Stromal cell of bone marrow (primary cell): ENCODE measurements around the gene UBE2S.
"Not testable (repeated sequence)": the region's sequence is repeated elsewhere in the genome, so short reads cannot be mapped to it uniquely, and the experiment has no call there.

Experiments used
- DNase-seq: peaks from one replicate; pipeline ENCODE4 v3.0.0-alpha.2; 2012; ENCODE audit warnings: low read depth

UBE2S gene

DNA sequence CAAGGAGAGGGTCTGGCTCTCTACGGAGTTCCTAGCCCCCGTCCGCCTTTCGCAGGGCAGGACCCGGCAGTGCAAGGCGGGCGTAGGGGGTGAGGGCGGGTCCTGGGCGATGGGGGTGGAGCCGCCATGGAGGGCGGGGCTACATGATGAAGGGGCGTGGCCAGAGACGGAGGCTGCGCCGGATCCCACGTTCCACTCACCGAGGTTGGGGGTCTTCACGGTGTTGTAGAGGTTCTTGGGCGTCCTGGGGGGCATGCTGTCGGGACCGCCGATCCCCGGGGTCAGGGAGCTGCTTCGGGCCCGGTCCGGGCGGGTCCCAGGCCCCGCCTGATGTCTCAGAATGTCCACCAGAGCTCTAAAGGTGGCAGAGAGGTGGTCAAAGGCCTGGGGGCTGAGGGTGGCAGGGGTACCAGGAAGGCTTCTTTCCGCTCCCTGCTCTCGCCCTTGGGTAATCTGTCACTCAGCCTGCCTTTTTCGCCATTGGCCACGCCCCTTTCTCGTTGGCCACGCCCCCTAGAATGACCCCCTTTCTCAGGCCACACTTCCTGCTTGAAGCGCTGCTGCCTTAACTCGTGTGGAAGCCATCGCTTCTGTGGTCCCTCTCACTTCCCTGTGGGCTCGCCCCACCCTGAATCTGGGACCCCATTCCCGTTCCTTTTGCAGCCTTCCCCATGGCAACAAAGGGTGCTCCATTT lies 33.0 kb upstream of the UBE2S start:
- DNase-seq = no peak

DNA sequence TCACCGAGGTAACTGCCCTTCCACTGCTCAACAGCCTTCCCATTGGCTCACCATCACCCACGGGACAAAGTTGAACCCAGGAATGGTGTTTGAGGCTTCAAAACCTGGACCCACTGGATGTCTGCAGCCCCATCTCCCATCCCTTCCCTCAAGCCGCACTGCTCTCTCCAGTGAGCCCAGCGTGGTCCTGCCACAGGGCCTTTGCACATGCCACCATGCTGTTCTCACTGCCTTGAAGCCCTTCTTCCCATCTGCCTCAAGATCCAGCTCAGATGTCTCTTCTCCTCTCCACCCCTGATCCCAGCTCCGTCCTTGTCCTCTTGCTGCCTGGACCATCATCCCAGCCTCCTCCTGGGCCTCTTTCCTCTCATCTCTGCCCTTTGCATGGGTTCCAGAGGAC lies 31.5 kb upstream of the UBE2S start:
- DNase-seq = no peak

DNA sequence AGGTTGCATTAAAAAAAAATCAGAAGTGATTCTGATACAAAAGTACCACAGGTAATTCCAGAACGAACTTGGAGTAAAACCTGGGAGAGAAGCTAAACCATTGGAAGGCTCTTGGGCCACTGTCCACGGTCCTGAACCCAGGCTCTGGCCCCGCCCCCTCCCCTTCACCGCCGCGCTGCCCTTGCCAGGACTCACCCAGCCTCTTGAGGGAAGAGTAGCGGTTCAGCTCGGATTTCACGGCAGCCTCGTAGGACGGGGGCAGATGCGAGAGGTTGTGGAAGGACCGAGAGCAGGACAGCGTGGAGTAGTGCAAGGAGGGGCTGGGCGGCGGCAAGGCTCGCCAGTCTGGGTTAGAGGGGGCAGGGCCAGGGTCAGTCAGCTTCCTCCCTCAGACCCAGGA lies 29.8 kb upstream of the UBE2S start:
- peak; percentile 31 for DNase-seq

DNA sequence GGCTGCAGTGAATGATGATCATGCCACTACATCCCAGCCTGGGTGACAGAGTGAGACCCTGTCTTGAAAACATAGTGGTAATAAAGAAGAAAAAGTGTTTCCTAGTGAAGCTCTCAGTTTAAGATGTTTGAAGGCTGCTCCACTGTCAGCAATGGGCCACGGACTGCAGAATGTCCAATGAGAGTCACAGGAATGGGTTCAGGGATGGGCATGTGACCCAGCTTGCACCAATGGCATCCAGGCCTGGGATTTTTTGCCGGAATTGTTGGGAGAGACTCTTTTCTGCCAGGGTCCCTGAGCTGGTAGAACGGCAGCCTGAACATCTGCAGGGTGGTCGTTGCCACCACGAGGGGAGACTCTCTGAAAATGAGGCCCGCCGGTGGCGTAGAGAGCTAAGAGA lies 29.3 kb upstream of the UBE2S start:
- no peak for DNase-seq

DNA sequence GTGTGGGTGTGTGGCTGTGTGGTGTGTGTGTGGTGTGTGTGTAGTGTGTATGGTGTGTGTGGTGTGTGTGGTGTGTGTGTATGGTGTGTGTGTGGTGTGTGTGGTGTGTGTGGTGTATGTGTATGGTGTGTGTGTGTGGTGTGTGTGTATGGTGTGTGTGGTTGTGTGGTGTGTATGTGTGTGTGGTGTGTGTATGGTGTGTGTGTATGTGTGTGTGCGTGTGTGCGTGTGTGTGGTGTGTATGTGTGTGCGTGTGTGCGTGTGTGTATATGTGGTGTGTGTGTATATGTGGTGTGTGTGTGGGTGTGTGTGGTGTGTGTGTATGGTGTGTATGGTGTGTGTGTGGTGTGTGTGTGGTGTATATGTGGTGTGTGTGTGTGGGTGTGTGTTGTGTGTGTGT lies 27.4 kb upstream of the UBE2S start:
- no peak for DNase-seq

DNA sequence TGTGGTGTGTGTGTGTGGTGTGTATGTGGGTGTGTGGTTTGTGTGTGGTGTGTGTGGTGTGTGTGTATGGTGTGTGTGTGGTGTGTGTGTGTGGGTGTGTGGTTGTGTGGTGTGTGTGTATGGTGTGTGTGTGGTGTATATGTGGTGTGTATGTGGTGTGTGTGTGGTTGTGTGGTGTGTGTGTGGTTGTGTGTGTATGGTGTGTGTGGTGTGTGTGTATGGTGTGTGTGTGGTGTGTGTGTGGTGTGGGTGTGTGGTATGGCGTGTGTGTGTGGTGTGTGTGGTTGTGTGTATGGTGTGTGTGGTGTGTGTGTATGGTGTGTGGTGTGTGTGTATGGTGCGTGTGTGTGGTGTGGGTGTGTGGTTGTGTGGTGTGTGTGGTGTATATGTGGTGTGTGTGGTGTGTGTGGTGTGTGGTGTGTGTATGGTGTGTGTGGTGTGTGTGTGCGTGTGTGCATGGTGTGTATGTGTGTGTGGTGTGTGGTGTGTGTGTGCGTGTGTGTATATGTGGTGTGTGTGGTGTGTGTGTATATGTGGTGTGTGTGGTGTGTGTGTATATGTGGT lies 26.9 kb upstream of the UBE2S start:
- DNase-seq = no peak

DNA sequence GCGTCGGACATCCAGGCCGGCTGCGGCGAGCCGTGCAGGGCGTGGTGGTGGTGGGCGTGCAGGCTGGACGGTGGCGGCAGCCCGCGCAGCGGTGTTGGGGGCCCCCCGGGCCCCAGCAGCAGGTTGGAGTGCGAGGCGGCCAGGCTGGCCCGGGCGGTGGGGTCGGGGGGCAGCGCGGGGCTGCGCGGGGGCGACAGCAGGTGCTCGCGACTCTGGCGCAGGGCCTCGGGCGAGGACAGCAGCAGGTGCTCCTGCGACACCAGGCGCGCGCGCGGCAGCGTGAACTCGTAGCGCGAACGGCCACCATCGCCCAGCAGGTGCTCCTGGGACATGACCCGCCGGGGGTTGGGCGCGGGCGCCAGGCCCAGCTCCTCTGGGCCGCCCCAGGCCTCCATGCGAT lies 25.7 kb upstream of the UBE2S start:
- DNase-seq = no peak

DNA sequence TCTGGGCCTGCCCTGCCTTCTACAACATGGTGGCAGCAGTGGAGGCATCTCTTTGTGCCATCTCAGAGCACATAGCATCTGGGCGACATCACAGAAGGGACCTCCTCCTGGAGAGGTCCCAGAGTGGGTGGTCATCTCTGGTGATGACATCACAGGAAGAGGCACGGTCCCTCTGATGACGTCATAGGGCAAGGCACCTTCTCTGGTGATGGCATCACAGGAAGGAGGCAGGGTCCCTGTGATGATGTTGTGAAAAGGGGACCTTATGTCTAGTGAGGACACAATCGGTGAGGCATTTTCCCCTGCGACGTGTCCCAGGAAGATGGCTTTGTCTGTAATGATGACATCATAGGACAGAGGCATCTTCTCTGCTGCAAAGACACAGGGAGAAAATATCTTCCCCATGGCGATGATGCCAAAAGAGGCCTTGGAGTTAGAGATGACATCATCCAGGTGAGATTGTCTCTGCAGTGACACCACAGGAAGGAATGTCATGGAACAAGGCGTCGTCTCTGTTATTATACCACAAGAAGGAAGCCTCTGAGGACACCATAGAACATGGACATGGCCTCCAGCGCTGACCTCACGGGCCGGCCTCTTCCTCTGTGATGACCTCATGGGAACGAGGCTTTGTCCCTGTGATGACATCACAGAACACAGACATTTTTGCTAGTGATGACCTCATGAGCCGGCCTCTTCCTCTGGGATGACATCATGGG lies 24.8 kb upstream of the UBE2S start:
- no peak for DNase-seq

DNA sequence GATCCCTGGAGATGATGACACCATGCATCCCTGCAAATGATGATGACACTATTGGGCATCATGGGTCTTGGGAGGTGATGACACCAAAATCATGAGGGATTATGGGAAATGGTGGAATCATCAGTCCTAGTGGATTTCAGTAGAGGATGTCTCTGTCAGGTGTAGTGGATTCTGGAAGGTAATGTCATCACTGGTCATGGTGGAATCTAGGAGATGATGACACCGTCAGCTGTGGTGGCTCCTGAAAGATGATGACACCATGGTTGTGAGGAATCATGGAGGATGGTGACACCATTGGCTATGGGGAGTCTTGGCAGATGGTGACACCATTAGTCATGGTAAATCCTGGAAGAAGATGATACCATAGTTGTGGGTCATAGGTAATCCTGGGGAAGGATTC lies 23.6 kb upstream of the UBE2S start:
- no peak for DNase-seq

DNA sequence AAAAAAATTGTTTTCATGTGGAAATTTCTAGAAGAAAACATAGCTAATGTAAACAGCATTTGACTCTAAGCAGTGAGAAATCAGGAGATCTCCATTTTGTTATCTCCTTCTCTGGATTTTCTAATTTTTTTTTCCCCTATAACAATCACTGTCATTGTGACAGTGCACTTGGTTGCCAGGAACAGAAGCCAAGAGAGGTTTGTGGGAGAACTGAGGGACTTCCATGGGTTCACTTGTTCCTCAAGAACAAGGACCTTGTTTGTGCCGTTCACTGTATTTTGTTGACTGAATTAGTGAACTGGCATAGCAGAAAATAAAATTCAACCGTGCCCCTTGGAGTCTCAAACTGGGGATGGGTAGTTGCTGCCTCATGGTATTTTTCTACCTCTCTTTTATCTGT lies 18.5 kb upstream of the UBE2S start:
- DNase-seq = no peak

DNA sequence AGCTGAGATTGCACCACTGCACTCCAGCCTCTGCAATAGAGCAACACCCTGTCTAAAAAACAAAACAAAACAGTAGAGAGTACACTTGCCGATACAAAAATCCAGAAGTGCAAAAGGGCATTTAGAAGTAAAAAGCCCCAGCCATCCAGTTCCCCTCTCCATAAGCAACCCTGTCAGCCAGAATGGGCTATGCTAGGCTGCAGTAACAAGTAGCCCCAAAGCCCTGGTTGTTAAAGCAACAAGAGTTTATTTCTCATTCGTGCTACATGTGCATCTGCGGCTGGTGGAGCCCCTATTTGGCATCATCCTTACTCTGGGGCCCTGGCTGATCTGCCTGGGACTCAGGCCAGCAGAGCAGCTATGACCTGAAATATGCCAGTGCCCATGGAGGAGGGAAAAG lies 16.9 kb upstream of the UBE2S start:
- DNase-seq = no peak

DNA sequence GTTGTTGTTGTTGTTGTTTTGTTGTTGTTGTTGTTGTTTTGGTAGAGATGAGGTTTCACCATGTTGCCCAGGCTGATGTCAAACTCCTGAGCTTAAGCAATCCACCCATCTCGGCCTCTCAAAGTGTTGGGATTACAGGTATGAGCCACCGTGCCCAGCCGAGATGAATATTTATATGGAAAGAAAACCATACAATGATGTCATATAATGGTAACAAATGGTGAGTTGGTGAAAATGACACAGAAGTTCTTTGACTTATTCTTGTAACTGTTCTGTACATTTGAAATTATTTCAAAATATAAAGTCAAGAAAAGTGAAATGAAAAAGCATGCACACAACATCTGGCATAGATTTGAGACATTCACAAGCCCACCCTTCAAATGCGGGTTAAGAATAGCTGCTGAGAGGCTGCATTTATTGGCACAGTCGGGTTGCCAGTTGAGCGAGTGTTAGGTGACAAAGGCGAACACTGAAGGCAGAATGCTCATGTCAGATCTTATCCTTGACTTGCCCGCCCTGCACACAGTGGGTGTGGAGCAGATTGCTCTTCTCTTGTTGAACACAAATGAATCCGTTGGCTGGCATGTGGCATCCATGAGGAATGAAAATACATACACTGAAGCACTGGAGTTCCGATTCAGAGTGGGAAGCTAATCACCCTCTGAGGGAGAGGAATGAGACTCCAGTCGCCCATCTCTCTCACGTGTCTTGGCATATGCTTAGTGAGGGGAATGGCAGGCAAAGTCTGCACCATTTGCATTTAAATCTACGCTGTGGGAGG lies 15.8 kb upstream of the UBE2S start:
- DNase-seq = no peak

DNA sequence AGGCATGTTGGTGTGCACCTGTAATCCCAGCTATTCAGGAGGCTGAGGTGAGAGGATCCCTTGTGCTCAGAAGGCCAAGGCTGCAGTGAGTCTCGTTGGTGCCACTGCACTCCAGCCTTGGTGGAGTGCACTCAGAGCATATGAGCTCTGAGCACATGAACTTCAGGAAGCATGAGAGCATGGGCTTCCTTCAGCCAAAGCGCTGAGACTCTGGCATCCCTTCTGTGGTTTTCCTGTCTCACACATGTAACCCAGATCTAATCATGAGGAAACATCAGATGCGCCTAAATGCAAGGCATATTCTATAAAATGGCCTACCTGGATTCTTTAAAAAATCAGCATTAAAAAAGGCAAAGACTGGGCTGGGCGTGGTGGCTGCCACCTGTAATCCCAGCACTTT lies 13.7 kb upstream of the UBE2S start:
- DNase-seq = not testable (repeated sequence)

DNA sequence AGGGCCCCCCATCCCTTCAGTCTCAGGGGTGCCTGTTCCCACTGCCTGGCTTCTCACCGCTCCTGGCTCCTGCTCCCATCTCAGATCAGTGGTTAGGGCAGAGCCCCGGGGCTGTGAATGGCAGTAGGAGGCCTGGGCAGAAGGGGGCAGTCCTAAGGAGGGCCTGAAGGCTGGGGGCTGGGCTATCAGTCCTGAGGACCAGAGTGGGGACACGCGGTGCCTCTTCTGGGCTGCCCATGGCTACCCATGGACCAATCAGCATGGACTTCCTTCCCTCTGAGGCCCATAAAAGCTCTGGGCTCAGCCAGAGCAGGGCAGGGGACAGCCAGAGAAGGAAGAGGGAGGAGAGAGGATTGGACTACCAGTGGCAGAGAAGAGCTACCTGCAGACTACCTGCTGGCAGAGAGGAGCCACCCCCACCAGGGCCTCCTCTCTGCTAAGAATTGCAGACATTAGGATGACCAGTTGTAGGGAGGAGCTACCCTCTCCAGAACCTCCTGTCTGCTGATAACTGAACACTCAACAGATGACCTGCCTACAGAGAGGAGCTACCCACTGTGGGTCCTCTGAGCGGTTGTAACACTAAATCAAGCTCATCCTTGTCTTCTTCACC lies 12.1 kb upstream of the UBE2S start:
- DNase-seq = no peak

DNA sequence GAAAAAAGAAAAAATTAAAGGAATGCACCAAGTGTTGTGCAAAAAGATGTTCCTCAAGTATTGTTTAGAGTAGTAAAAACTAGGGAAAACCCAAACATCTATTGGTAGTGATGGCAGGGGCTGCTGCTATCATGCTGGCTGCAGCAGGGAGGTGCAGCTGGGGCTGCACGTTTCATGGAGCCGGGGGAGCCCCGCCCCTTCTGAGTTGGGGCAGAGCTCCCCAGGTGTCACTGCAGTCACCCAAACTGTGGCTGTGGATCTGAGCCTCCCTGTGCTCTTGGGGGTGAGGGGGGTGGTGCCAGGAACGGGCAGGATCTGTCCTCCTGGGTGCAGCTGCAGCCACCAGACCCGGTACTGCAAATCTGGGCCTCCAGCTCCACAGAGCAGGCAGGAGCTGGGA lies 11.5 kb upstream of the UBE2S start:
- no peak for DNase-seq

DNA sequence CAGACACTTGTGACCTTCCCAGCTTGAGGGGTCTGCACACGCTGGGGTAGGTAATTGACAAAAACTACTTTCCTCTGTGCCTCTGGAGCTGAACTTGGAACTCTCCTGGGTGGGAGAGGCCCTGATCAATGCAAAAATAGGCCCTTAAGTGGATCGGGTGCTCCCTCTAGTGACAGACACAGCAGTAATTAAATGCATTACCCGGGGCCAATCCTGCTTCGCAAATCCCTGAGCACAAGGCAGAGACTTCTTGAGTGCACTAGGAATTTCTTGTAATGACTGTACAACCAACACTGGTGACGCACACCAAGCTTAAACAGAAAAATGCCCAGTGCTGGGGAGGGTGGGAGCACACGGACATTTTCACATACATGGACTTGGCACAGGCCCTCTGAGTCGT lies 10.6 kb upstream of the UBE2S start:
- peak; percentile 78 for DNase-seq

DNA sequence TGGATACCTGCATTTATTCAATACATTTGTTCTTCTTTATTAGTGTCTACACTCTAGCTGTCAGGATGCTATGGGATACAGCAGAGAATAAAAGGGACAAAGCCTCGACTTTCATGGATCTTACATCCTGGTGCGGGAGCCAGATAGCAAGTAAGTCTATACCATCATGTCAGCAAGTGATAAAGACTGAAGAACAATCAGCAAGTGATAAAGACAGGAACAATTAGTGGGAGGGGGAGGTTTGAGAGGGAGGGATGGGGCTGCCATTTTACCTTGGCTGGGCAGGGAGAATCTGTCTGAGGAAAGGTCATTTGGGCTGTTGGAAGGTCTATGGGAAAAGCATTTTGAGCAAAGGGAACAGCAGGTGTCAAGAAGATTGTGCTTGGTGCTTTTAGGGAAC lies 2.6 kb upstream of the UBE2S start:
- DNase-seq = no peak

DNA sequence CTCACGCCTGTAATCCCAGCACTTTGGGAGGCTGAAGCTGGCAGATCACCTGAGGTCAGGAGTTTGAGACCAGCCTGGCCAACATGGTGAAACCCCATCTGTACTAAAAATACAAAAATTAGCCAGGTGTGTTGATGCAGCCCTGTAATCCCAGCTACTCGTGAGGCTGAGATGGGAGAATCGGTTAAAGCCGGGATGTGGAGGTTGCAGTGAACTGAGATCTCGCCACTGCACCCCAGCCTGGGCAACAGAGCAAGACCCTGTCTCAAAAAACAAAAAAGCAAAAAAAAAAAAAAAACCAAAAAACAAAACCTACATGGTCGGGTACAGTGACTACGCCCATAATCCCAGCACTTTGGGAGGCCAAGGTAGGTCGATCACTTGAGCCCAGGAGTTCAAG lies 1.6 kb upstream of the UBE2S start:
- not testable (repeated sequence) for DNase-seq

DNA sequence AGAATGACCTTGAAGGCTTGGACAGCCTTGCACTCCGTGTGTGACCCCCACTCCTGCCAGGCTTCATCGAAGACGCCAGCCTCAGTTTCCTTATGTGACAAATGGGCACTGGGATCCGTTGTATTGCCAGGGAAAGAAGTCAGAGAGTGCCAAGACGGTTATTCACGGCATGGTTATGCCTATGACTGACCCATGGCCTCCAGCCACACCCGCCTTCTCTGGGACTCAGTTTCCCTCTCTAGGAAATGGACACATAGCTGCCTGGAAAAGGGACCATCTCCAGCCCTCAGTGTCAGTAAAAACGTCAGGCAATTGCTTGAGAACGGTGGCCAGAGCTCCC lies 915 bp upstream of the UBE2S start:
- DNase-seq = no peak

DNA sequence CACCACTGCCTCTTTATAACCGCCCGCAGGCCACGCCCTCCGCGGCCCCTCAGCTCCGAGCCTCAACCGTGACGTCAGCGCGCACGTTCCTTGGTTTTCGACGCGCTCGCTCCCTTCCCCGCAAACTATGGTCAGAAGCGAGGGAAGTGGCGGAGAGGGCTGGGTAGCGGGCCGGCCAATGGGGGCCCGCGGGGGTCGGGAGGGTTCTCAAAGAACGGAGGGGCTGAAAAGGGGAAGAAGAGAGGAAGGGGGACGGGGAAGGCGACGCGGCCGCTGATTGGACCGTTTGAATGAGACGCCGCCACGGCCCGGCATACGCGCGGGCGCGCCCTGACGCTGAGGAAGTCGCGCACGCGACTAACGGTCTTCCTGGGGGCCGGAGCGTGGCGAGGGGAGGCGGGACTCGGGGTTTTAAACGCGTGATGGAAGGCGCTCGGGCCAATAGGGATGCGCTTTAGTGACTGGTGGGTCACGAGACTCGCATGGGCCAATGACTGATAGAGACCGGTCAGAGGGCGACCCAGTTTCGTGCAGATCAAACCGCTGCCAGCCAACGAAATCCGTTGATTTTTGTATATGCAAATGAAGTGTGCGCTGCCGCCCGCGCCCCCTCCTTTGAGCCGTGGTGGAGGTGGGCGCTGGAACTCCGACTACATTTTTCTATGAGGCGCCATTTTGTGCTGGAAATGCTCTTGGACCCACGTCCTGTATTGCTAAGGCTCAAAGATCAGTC lies 378 bp upstream of the UBE2S start:
- DNase-seq = peak; percentile 99

DNA sequence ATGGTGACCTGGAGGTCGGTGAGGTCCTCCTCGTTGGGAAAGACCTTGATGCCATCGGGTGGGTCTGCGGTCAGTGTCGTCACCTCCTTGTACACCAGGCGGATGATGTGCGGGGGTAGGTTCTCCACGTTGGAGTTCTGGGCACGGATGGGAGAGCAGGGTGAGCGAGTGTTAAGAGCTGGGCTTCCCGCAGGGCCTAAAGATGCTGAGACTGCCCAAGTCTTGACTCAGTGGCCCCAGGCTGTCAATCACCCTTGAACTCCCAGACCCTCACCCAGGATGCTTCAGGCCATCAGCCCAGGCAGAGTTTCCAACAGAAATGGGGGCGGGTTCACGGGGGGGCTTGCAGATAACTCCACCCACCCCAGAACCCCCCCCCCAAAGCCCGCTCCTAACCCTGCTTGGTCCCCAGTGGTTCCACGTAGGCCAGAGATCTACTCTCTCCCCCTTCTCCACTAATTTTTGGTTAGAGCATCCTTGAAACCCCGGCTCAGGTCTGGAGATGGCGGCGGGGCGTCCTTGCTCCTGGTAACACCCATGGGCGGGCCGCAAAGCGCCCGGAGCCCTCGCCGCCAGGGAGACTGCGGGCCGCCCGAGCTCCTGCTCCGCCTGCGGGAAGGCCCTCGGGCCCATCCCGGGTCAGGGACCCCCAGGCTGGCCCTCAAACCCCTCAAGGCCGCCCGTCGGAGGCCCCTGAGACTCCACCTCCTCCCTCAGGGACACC lies 600 bp downstream of the UBE2S start:
- no peak for DNase-seq
